GM21723 (cell line): ENCODE results near the gene TRIM64.
"Not testable (repeated sequence)": the region's sequence is repeated elsewhere in the genome, so short reads cannot be mapped to it uniquely, and the experiment has no call there.

Experiments
- ATAC-seq: cut with Tn5 transposase; IDR thresholded peaks from one replicate; pipeline ENCODE4 v1.9.1; 2021; ENCODE audit warnings: mild to moderate bottlenecking, moderate library complexity; ENCODE audit not compliant: unreplicated experiment

TRIM64 gene, protein sequence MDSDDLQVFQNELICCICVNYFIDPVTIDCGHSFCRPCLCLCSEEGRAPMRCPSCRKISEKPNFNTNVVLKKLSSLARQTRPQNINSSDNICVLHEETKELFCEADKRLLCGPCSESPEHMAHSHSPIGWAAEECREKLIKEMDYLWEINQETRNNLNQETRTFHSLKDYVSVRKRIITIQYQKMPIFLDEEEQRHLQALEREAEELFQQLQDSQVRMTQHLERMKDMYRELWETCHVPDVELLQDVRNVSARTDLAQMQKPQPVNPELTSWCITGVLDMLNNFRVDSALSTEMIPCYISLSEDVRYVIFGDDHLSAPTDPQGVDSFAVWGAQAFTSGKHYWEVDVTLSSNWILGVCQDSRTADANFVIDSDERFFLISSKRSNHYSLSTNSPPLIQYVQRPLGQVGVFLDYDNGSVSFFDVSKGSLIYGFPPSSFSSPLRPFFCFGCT

DNA sequence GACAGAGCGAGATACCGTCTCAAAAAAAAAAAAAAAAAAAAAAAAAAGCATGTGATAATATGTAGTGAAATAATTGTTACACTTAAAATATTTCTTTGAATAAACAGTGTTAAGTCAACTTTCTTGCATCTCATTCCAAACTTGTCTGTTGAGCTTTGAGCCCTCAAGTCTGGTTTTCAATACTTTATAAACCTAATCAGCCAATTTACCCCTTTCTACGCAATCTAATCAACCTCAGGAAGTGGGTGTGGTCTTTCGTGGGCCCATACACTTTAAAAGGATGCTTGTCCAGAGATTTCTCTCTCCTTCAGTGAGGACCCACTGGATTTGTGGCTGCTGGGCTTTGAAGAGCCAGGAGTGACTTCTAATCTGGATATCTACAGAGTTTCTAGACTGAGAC is at the start of gene TRIM64:
Gene TRIM64 (plus strand): TSS at position 301 of the 400 bp plus-strand sequence. CDS start 2,467 bp downstream, outside the sequence.
- ATAC-seq = not testable (repeated sequence)

DNA sequence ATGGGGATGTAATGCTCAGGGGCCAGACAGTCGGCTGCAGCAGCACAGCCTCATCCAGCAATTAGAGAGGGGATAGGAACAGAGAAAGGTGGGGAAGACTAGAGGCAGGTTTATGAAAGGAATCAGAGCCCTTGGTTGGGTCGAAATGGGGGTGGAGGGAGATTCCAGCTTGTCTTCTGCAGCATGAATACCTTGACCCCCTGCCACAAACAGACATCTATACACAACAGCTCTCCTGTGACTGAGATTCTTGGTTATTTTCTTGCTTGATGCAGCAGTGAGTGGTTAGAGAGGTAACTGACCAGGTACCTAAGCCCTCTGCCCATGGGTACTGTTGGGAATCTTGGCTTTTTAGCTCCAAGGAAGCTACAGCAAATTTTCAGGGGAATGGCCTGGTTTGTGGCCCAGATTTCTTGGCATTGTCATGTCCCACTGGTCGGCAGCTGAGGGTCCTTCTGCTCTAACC is 43.6 kb upstream of the TRIM64 start, which contains the start of gene TRIM49D1:
Gene TRIM49D1 (minus strand): TSS at position 51 of the 466 bp plus-strand sequence. CDS start 4,535 bp downstream, outside the sequence.
- ATAC-seq = no peak

DNA sequence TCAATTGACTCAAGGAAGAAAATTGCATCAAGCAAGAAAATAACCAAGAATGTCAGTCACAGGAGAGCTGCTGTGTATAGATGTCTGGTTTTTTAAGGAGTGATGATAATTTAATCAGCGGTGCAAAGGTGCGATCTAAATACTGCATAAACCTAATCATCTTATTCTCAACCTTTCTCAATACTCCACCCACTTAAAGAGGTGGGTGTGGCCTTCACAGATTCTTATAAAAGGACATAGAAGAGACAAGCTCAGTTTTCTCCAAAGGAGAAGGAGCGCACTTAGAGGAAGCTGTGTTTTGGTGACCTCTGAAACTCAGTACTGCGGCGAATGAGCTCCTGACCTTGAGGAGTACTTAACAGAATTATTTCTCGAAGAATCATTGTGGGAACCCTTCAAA is 42.1 kb upstream of the TRIM64 start, which contains the start of gene TRIM49D2:
Gene TRIM49D2 (plus strand): TSS at position 301 of the 400 bp plus-strand sequence. CDS start 2,698 bp downstream, outside the sequence.
- ATAC-seq = not testable (repeated sequence)

DNA sequence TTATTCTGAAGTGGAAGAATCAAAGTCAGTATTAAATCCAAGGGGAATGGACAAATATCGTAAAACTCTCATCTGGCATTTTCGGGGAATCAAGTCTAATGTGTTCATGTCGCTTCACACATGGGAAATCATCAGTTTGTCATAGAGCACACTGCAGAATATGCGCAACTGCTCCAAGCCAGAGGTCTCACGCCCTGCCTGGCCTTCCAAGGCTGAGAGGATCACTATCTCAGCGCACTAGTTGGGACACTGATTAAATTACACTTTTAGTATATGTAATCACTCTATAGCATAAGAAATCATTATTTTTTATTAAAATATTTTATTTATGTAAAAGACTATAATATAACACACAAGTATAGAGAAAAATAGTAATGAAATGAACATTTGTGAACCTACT is 5.0 kb upstream of the TRIM64 start:
- ATAC-seq = not testable (repeated sequence)
